GM10847 (cell line): Measurements from ENCODE around the gene GAS2.

ENCODE experiments used
- POLR2A ChIP-seq: IDR thresholded peaks from 2 replicates; pipeline ENCODE4 v1.6.1; 2011; ENCODE audit not compliant: insufficient read length; ENCODE audit errors: extremely low read depth

Gene GAS2

DNA sequence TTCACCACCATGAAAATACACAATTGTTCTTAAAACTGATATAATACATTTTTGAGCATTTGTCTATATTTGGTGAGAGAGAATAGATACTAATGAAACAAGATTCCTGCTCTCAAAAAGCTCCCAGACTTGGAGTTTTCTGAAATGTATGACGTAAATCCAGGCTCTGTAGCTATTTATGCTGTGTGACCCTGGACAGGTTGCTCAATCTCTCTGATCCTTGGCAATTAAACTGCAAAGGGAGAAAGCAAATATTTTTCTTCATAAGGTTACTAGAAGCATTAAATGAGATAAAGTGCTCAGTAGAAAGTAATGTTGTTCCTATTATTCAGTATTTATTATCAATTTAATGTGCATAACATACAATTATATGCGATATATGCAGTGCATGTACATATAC is 120.6 kb downstream of the GAS2 start:
- no peak for TF ChIP-seq POLR2A

- TF ChIP-seq POLR2A, result no peak
These were observed 121.2 kb downstream of the GAS2 start for GRCh38 chr11:22787551-22788162.

- no peak for TF ChIP-seq POLR2A
These were observed 126.1 kb downstream of the GAS2 start for GRCh38 chr11:22792497-22792896.

DNA sequence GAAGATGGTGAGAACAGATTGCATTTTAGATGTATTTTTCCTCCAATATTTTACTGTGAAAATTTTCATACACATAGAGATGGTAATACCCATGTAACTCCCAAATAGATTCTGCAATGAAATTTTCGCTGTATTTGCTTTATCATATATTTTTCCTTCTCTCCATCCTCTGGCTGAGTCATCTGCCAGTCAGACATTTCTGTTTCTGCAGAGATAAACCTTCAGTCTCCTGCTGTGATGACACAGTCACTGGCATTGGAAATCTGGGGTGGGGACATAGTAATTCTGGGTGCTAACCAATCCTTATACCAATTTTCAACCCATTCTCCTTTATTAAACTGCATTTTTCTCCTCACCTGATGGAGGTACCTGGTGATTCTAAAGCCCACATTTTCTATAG is 129.5 kb downstream of the GAS2 start:
- TF ChIP-seq POLR2A, result no peak

GRCh38 chr11:22797047-22797446 is 130.6 kb downstream of the GAS2 start:
- no peak for TF ChIP-seq POLR2A

- TF ChIP-seq POLR2A, result no peak
These were observed 132.5 kb downstream of the GAS2 start for GRCh38 chr11:22798901-22799300.

DNA sequence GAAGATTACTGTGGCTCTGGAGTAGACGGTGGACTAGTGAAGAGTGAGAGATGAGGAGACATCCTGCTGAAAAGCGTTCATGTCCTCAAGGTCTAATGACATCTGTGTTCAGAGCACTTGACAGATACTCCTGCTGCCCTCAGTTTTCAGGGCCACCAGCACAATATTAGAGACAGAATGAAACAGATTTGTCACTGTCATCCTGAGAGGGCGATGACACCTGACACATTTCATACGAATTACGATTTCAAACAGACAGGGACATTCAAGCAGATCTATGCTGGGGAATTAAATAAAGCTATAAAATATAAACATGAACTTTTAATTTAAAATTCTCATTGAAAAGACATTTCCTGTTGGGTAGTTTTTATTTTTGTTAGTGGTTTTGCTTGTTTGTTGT is 134.1 kb downstream of the GAS2 start:
- no peak for TF ChIP-seq POLR2A

GRCh38 chr11:22802861-22803260 is 136.4 kb downstream of the GAS2 start:
- TF ChIP-seq POLR2A, result no peak

GRCh38 chr11:22807391-22807790 is 141.0 kb downstream of the GAS2 start:
- no peak for TF ChIP-seq POLR2A

GRCh38 chr11:22807855-22808570 is 141.6 kb downstream of the GAS2 start:
- no peak for TF ChIP-seq POLR2A

- TF ChIP-seq POLR2A, result no peak
These were observed 142.3 kb downstream of the GAS2 start for GRCh38 chr11:22808571-22809197.

DNA sequence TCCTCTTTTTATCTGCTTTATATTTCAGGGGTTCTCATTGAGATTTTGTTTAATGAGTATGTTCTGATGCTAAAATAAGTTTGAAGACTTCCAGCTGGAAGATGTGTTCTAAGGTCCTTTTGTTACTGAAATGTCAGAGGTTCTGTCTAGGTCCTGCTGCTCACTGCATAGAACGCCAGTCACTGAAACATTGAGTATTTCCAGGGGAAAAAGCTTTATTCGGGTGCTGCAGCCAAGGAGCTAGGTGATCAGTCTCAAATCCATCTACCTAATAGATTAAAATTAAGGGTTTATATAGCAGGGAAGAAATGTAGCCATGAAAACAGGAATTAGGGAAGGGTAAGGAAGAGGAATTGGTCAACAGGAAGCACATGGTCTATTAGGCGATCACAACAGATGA is 143.5 kb downstream of the GAS2 start:
- TF ChIP-seq POLR2A, result no peak

DNA sequence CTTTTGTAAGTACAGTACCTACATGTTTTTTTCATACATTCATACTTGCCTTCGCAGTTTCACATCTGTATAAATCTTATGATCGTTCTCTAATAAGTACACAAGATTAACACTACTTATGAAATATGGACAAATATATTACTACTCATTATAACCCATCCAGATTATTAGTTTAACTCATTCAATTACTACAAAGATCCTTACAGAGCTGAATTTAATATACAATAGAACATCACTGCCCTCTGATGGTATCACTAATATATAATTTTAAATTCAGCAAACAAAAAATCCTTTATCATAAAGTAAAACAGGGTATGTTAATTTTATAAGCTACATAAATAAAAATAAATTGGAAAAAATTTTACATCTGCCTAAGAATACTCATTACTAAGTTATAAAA is 155.8 kb downstream of the GAS2 start:
- no peak for TF ChIP-seq POLR2A

DNA sequence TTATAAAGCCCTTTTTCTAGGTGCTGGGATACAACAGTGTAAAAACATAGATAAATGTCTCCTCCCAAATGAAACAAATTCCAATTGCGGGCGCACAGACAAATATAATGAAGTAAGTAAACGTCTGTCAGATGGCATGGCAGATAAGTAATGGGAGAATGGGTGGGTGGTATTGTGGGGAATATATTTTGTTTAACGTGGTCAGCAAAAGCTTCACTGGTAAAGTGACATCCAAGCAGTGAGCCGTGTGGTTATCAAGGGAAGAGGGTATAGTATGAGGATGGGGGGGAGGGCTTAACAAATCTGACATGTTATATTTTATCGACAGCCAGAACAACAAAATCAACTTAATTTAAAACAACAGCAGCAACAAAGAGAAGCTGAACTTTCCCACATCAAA is 162.0 kb downstream of the GAS2 start:
- TF ChIP-seq POLR2A, result no peak

DNA sequence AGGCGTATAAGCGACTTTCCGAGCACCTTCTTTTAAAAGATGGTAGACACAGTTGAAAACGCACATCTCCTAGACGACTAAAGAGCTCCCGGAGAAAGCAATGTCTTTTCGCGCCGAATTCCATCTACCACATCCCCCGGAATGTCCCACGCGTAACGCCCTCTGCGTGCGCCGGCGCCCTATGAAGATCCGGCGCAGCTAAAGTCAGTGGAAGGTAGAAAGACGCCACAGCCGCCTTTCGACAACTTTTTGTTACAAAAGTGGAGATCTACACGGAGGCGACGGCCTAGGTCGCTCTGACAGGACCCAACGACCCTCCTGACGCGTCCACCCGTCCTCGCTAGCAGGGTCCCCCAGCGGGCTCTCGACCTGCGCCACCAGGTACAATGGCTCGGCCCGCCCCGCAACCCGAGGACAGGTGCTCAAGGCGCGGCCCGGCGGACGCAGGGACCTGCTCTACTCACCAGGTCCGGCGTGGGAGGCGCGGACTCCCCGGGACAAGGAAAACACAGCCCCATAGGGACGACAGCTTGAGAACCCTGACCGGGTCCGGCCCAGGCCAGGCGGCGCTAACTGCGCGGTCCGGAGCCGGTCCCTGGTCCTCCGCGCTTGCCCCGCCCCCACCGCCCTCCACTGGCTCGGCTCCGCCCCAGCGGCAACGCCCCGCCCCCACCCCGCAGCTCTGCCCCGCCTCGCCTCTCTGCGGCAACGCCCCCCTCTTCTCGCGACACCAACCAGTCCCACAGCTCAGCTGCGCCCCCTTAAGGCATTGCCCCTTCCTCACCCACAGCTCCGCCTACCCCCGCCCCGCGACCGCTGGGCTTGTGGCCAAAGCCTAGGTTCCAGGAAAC is 163.0 kb downstream of the GAS2 start, which contains the start of gene SVIP:
SVIP (minus strand) TSS at position 571 of the 851 bp plus-strand sequence; CDS start at position 518, 53 bp downstream.
- peak; percentile 63 for TF ChIP-seq POLR2A

DNA sequence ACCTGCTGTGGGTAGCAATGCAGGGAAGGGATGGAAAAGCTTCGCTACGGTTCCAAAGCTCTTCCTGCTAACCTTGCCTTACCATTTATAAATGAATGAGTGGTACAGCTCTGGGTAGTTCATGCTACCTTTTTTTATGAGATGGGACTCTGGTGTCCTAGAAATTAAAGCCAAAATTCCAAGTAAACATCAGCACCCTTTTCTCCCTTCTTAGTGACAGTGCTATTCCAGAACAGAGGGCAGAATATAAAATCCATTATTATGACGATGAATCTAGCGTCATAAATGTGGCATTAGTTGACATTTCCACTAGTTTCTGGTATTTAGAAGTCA is 163.6 kb downstream of the GAS2 start:
- TF ChIP-seq POLR2A, result no peak
